ENCODE data around the gene SYT17.

SYT17 gene

GRCh38 chr16:19218581-19218980, 50.5 kb downstream of the SYT17 start:
- DNase-seq (ENCODE audit: low read depth): no peak

- DNase-seq (ENCODE audit: low read depth): no peak
Observed at GRCh38 chr16:19219836-19220235, 51.8 kb downstream of the SYT17 start.

DNA sequence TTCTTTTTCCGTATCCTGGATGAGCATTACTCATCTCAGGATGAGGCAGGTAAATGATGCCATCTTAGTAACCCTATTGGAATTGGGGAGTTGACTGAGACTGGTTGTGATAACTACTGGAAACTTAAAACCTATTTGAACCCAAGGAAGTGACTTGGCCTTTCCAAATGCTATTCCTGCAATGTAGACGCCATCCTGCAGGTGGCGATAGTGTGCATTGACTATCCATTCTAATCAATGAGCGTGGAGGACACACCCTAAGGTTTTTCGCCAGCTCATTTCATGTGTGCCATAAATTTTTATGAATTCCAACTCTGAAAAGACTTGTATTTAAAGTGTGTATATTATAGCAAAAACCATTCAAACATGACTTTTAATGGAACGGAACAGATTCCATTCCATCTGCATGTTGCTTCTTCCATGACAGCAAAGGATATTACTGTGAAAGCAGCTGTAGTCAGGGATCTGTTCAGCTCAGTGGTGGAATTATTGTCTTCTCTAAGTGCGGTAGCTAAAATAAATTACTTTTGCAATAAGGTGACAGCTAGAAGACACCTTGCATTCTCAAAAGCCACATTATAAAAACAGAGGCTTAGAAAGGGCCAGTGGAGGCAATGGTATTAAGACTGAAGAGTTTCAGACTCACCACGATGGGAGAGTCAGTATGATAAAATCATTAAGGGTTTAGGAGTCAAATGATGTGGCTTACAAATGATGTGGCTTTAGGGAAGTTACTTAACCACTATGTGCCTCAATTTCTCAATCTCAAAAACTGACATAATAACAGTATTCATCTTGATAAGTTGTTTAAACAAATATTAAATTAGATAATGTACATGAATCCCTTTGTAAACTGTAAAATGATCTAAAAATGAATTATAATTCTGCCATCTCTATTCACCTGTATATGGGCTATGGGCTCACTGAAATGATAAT, 55.5 kb downstream of the SYT17 start:
- no peak for DNase-seq (ENCODE audit: low read depth)

DNA sequence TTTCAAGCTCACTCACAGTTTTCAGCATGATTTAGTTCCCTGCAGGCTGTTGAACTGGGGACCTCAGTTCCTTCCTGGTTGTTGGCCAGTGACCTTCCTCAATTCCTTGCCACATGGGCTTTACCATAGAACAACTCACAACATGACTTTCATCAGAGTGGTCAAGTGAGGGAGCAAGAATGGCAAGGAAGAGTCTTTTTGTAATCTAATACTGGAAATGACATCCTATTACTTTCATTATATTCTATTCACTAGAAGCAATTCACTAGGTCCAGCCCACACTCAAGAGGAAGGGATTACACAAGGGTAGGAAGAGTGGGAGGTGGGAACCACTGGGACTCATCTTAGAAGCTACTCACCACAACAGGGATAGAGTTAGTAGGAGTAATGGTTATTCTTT, 57.6 kb downstream of the SYT17 start:
- DNase-seq (ENCODE audit: low read depth): no peak

GRCh38 chr16:19227643-19228042, 59.6 kb downstream of the SYT17 start:
- DNase-seq (ENCODE audit: low read depth): no peak

DNA sequence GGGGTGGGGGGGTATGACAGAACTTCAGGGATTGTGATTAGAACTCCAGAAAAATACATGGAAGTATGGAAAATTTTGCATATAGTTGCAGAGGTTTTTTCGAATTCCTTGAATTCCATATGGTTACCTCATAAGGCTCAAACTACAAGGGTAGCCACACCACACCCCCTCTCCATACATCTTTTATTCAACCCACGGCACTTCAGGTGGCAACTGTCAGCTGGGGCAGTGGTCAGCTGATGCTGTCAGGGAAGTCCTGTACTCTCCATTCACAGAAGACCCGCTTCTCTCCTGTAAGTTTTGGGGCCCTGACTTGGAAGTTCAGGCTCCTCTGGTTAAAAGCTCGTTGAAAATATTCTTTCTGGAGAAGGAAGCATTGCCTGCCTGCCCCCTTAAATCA, 60.0 kb downstream of the SYT17 start:
- DNase-seq (ENCODE audit: low read depth): no peak

- DNase-seq (ENCODE audit: low read depth): no peak
Observed at GRCh38 chr16:19228575-19228974, 60.5 kb downstream of the SYT17 start.

DNA sequence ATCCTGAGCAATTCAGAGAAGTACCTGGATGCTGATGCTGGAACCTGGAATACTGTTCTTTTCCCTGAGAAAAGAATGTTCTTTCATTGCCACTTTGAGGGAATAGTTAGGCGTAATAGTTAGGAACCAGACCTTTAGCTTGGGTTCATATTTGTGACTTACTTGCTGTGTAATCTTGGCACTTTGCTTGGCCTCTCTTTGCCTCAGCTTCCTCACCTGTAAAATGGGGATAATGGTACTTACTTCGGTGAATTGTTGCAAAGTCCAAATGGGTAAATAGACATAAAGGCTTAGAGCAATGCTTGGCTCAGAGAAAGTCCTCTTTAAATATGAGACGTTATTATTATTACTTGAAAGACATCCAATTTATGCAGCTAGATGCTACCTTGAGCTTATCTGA, 62.5 kb downstream of the SYT17 start:
- no peak for DNase-seq (ENCODE audit: low read depth)

DNA sequence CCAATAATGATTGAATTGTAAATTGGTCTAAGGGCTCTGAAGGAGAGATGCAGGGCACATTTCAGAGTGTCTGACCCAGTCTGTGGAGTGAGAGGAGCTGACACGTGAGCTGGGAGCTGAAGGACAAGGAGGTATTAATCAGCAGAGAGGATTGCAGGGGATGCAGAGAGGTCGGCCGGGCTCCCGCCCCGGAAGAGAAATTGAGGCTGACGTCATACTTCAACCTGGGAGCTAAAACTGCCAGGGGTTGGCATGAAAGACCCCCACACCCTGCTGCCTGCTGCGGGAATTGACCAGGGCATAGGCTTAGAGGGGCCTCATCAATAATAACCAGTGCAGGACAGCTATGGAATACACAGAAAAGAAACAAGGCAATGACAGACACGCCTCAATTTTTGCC, 63.8 kb downstream of the SYT17 start:
- DNase-seq (ENCODE audit: low read depth): no peak

DNA sequence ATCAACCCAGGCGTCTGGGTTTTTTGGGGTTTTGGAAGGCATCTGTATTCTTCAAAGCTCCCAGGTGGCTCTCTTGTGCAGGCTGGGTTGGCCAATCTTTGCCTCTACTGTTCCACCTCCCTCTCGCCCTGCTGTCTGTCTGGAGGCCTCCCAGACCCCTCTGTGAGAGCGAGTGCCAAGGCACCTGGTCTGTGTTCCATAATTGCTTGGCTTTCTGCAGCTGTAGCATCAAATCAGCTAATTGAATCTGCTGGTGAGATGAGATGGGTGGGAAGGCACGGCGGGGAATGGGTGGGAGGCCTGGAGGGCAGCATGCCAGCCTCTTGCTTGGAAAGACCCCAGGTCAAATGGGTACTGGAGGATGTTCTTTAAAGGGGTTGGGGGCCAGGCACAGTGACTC, 64.9 kb downstream of the SYT17 start:
- no peak for DNase-seq (ENCODE audit: low read depth)

- DNase-seq (ENCODE audit: low read depth): no peak
Observed at GRCh38 chr16:19235478-19235877, 67.4 kb downstream of the SYT17 start.

- DNase-seq (ENCODE audit: low read depth): no peak
Observed at GRCh38 chr16:19235886-19236285, 67.8 kb downstream of the SYT17 start.

DNA sequence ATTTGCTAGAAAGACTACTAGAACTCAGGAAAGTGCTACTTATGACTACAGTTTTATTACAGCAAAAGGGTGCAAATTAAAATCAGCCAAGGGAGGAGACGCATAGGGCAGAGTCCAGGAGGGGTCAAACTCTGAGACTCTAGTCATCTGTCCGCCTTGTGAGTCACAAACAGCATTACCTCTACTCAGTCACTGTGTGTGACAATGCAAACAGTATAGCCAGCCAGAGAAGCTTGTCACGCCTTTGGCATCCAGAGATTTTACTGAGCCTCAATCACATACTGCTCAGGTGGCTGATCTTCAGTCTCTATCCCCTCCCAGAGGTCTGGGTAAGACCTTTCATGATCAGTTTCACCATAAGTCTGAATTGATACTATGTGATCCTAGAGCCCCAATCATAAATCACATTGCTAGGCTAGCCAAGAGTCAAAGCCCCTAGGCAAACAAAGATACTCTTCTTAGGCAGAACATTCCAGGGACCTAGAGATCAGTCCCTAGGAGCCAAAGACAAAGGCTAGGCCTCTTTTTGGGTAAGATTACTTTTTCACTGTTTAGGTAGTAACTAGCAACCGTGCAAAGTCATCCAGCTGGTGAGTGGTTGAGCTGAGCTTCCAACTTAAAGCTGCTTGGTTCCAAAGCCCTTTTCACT, 68.6 kb downstream of the SYT17 start:
- DNase-seq (ENCODE audit: low read depth): no peak

DNA sequence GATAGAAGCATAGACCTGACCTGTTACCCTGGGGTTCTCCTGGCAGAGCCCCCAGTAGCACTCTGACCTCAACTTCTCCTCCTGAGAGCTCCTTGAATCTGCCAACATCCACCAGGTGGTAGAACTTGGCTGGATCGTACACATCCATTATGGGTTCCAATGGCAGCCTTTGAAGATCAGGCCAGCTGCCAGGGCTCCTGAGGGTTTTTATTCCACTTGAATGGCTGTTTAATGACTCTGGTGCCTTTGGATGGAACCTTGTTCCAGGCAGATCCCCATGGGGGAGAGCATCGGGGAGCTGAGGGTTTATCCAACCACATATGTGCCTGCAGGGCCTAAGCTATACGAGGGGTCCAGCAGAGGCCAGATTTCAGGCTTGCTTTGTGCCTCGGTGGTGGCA, 70.4 kb downstream of the SYT17 start:
- DNase-seq (ENCODE audit: low read depth): no peak

- no peak for DNase-seq (ENCODE audit: low read depth)
Observed at GRCh38 chr16:19239511-19240155, 71.6 kb downstream of the SYT17 start.

DNA sequence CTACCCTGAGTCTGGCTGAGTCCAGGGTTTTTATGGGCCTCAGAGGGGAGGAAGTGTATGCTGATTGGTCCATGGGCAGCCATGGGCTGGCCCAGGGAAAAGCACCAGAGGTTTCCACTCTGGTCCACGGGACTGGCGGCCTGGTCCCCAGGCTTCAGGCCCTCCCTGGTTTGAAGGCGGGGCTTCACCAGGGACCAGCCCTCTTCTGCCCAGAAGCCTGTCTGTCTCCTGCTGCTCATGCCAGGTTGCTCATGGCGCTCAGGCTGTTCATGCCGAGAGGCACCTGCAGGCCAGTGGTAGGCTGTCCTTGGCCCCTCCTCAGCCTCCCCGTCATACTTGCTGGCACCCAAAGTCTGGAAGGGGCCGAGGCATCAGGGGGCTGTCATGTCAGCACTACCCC, 72.5 kb downstream of the SYT17 start:
- no peak for DNase-seq (ENCODE audit: low read depth)

DNA sequence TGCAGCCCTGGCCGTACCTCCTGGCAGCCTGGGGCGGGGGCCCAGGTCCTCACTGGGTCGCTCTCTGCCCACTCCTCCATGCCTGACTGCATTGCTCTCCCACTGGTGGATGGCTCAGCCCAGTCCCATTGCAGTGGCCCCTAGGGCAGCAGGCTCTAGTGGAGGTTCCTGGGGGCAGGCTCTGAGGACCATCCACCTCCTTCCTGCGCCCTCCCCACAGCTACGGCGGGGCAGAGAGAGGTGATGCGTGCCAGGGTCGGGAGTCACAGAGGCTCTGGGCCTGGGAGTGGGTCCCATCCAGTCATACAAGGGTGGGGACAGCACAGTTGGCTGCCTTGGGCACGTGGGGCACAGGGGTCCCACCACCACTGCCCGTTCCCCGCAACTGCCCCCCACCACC, 73.5 kb downstream of the SYT17 start:
- DNase-seq (ENCODE audit: low read depth): no peak

DNA sequence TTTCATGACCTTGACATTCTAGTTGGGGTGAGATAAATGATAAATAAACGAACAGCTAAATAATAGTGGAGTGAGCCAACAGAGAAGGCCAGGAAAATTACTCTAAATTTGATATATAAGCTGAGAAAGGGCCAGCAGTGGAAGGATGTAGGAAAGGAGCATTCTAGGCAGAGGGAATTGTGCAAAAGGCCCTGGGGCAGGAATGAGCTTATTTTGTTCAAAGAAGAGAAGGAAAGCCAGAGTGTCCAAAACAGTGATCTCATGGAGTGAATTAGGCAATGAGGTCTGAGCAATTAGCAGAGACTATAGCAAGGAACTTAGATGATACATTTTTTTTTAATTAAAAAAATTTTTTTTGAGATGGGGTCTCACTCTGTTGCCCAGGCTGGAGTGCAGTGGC, 74.1 kb downstream of the SYT17 start:
- no peak for DNase-seq (ENCODE audit: low read depth)

GRCh38 chr16:19242987-19243575, 75.0 kb downstream of the SYT17 start:
- DNase-seq (ENCODE audit: low read depth): no peak

GRCh38 chr16:19245326-19245925, 77.4 kb downstream of the SYT17 start:
- DNase-seq (ENCODE audit: low read depth): no peak

GRCh38 chr16:19252904-19253303, 84.9 kb downstream of the SYT17 start:
- no peak for DNase-seq (ENCODE audit: low read depth)

GRCh38 chr16:19254611-19255010, 86.6 kb downstream of the SYT17 start:
- no peak for DNase-seq (ENCODE audit: low read depth)

All from stimulated activated CD8-positive, alpha-beta memory T cell treated with anti-CD3 and anti-CD28 coated beads, Interleukin-15, amount 100 ng/mL, for 1 hour (primary cell).